ENCODE results near the gene CGB2.
"Not testable (repeated sequence)": the region's sequence is repeated elsewhere in the genome, so short reads cannot be mapped to it uniquely, and the experiment has no call there.

CGB2 gene

GRCh38 chr19:49010453-49010852 lies 21.2 kb upstream of the CGB2 start:
- no peak for DNase-seq (ENCODE audit: low read depth)

- DNase-seq (ENCODE audit: low read depth), result no peak
These were observed 20.5 kb upstream of the CGB2 start for GRCh38 chr19:49011194-49011593.

- no peak for DNase-seq (ENCODE audit: low read depth)
These were observed 17.4 kb upstream of the CGB2 start for GRCh38 chr19:49014123-49014869.

GRCh38 chr19:49014870-49015255 lies 16.8 kb upstream of the CGB2 start:
- DNase-seq (ENCODE audit: low read depth), result no peak

- no peak for DNase-seq (ENCODE audit: low read depth)
These were observed 15.4 kb upstream of the CGB2 start for GRCh38 chr19:49016067-49016839.

- DNase-seq (ENCODE audit: low read depth), result no peak
These were observed 14.5 kb upstream of the CGB2 start, which contains the start of gene LHB for GRCh38 chr19:49017041-49017665. Gene LHB (minus strand): TSS chr19:49017091. CDS start chr19:49017081, 10 bp downstream.

GRCh38 chr19:49017666-49018351 lies 13.9 kb upstream of the CGB2 start:
- DNase-seq (ENCODE audit: low read depth), result peak; percentile 50

- not testable (repeated sequence) for DNase-seq (ENCODE audit: low read depth)
These were observed 13.1 kb upstream of the CGB2 start for GRCh38 chr19:49018388-49019241.

GRCh38 chr19:49019242-49019932 lies 12.3 kb upstream of the CGB2 start:
- DNase-seq (ENCODE audit: low read depth), result peak; percentile 43

GRCh38 chr19:49020342-49020741 lies 11.3 kb upstream of the CGB2 start:
- no peak for DNase-seq (ENCODE audit: low read depth)

GRCh38 chr19:49020931-49021895 lies 10.5 kb upstream of the CGB2 start:
- no peak for DNase-seq (ENCODE audit: low read depth)

GRCh38 chr19:49022116-49022515 lies 9.6 kb upstream of the CGB2 start:
- no peak for DNase-seq (ENCODE audit: low read depth)

- not testable (repeated sequence) for DNase-seq (ENCODE audit: low read depth)
These were observed 7.5 kb upstream of the CGB2 start, which contains the start of gene CGB3 for GRCh38 chr19:49024233-49024632. Gene CGB3 (minus strand): TSS chr19:49024333. CDS start chr19:49023971, 362 bp downstream.

- not testable (repeated sequence) for DNase-seq (ENCODE audit: low read depth)
These were observed 6.6 kb upstream of the CGB2 start for GRCh38 chr19:49025088-49025487.

GRCh38 chr19:49025599-49025998 lies 6.1 kb upstream of the CGB2 start:
- not testable (repeated sequence) for DNase-seq (ENCODE audit: low read depth)

- DNase-seq (ENCODE audit: low read depth), result not testable (repeated sequence)
These were observed 3.0 kb upstream of the CGB2 start for GRCh38 chr19:49028686-49029085.

GRCh38 chr19:49029749-49030148 lies 1.9 kb upstream of the CGB2 start:
- not testable (repeated sequence) for DNase-seq (ENCODE audit: low read depth)

GRCh38 chr19:49030323-49030722 lies 1.4 kb upstream of the CGB2 start:
- DNase-seq (ENCODE audit: low read depth), result not testable (repeated sequence)

GRCh38 chr19:49036815-49037214 lies 5.1 kb downstream of the CGB2 start, which contains the start of gene CGB1:
Gene CGB1 (minus strand): TSS chr19:49036895. CDS start chr19:49036711, 184 bp downstream.
- DNase-seq (ENCODE audit: low read depth), result peak; percentile 30

Data from activated T-helper 1 cell treated with Interleukin-2 at 50 U/mL for 16 hours (primary cell).